ENCODE data around the gene TMEM108. TPM values are rescaled to one million over a fixed set of nuclear protein-coding genes. Genes with fewer than 3 reads are reported as not detected.

Gene TMEM108
- total RNA-seq, 4 donors from 2014 or later: 0.21 to 1.5 TPM; not detected in 2

GRCh38 chr3:133206921-133207320 lies 168.7 kb downstream of the TMEM108 start:
- DNase-seq (ENCODE audit: low spot score in 2 of 2): no peak
- no peaks in the 10 kb centered on the region for H3K36me3 ChIP-seq
- no peak overlapping the region for H3K27ac ChIP-seq
- H3K9me3 ChIP-seq: peaks cover 0 to 8% (median 0%) of the 10 kb centered on the region in 4 donors
- WGBS, 2 donors: 45 to 76% methylated on average over 3 to 5 of the region's 5 CpGs
- no peak overlapping the region for H3K4me3 ChIP-seq
- TF ChIP-seq CTCF (IDR thresholded peaks at IDR 0.05): no peak
- no peak for TF ChIP-seq POLR2A (IDR thresholded peaks at IDR 0.05)
- no peak for TF ChIP-seq EP300 (IDR thresholded peaks at IDR 0.05)
- peaks cover 0 to 13% (median 4%) of the 10 kb centered on the region in 4 donors for H3K4me1 ChIP-seq
- H3K27me3 ChIP-seq: no peaks in the 10 kb centered on the region

GRCh38 chr3:133208184-133208583 lies 170.0 kb downstream of the TMEM108 start:
- no peak overlapping the region for H3K27ac ChIP-seq
- 82 to 83% methylated on average over 1 of the region's 1 CpG for WGBS, 2 donors
- H3K27me3 ChIP-seq: no peaks in the 10 kb centered on the region
- H3K4me1 ChIP-seq: peaks cover 0 to 22% (median 4%) of the 10 kb centered on the region in 4 donors
- no peaks in the 10 kb centered on the region for H3K36me3 ChIP-seq
- no peak for TF ChIP-seq POLR2A (IDR thresholded peaks at IDR 0.05)
- no peak for TF ChIP-seq EP300 (IDR thresholded peaks at IDR 0.05)
- TF ChIP-seq CTCF (IDR thresholded peaks at IDR 0.05): no peak
- no peaks in the 10 kb centered on the region for H3K9me3 ChIP-seq
- DNase-seq (ENCODE audit: low spot score in 2 of 2): no peak
- H3K4me3 ChIP-seq: no peak overlapping the region

- DNase-seq (ENCODE audit: low spot score in 2 of 2): no peak
- H3K9me3 ChIP-seq: no peaks in the 10 kb centered on the region
- no peaks in the 10 kb centered on the region for H3K27me3 ChIP-seq
- no peak overlapping the region for H3K4me3 ChIP-seq
- no peaks in the 10 kb centered on the region for H3K36me3 ChIP-seq
- no peak overlapping the region for H3K27ac ChIP-seq
- peaks cover 0 to 22% (median 4%) of the 10 kb centered on the region in 4 donors for H3K4me1 ChIP-seq
- TF ChIP-seq EP300 (IDR thresholded peaks at IDR 0.05): no peak
- no peak for TF ChIP-seq POLR2A (IDR thresholded peaks at IDR 0.05)
- TF ChIP-seq CTCF (IDR thresholded peaks at IDR 0.05): no peak
- WGBS, 2 donors: 76 to 81% methylated on average over 1 of the region's 1 CpG
Observed at GRCh38 chr3:133209871-133210550, 171.8 kb downstream of the TMEM108 start.

GRCh38 chr3:133210656-133211055 lies 172.5 kb downstream of the TMEM108 start:
- Histone ChIP-seq H3K27ac (no peak overlapping the region), H3K27me3 (no peaks in the 10 kb centered on the region)
- 62 to 68% methylated on average over 4 of the region's 4 CpGs for WGBS, 2 donors

More at GRCh38 chr3:133210656-133211055, 172.5 kb downstream of the TMEM108 start:
- H3K36me3 ChIP-seq: no peaks in the 10 kb centered on the region
- no peak for DNase-seq (ENCODE audit: low spot score in 2 of 2)
- peaks cover 0 to 22% (median 4%) of the 10 kb centered on the region in 4 donors for H3K4me1 ChIP-seq
- no peaks in the 10 kb centered on the region for H3K9me3 ChIP-seq
- TF ChIP-seq POLR2A (IDR thresholded peaks at IDR 0.05): no peak
- TF ChIP-seq EP300 (IDR thresholded peaks at IDR 0.05): no peak
- no peak for TF ChIP-seq CTCF (IDR thresholded peaks at IDR 0.05)
- H3K4me3 ChIP-seq: no peak overlapping the region
